ENCODE results near the gene NR6A1.

The NR6A1 gene

DNA sequence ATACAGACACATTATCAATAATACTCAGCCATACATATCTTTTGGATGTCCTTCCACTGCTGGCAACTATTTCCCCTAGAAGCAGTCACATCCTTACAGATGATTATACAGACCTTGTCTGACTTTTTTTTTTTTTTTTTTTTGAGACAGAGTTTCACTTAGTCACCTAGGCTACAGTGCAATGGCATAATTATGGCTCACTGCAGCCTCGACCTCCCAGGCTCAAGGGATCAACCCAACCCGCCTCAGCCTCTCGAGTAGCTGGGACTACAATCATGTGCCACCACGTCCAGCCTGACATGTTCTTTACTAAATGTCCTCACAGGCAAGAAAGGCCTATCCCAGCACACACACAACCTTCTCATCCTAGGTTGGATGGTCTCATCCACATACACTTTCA, 24.0 kb downstream of the NR6A1 start:
- no peak for DNase-seq (ENCODE audit: low read depth in 1 of 2, low spot score in 1 of 2)
- Histone ChIP-seq H3K27me3 (ENCODE audit: insufficient read depth, poor library complexity, severe bottlenecking) (no peaks in the 10 kb centered on the region), H3K27ac (replicated peaks) (no peak overlapping the region), H3K4me3 (replicated peaks; ENCODE audit: insufficient read depth, low read length) (no peak overlapping the region)
- TF ChIP-seq, protein P1, sequence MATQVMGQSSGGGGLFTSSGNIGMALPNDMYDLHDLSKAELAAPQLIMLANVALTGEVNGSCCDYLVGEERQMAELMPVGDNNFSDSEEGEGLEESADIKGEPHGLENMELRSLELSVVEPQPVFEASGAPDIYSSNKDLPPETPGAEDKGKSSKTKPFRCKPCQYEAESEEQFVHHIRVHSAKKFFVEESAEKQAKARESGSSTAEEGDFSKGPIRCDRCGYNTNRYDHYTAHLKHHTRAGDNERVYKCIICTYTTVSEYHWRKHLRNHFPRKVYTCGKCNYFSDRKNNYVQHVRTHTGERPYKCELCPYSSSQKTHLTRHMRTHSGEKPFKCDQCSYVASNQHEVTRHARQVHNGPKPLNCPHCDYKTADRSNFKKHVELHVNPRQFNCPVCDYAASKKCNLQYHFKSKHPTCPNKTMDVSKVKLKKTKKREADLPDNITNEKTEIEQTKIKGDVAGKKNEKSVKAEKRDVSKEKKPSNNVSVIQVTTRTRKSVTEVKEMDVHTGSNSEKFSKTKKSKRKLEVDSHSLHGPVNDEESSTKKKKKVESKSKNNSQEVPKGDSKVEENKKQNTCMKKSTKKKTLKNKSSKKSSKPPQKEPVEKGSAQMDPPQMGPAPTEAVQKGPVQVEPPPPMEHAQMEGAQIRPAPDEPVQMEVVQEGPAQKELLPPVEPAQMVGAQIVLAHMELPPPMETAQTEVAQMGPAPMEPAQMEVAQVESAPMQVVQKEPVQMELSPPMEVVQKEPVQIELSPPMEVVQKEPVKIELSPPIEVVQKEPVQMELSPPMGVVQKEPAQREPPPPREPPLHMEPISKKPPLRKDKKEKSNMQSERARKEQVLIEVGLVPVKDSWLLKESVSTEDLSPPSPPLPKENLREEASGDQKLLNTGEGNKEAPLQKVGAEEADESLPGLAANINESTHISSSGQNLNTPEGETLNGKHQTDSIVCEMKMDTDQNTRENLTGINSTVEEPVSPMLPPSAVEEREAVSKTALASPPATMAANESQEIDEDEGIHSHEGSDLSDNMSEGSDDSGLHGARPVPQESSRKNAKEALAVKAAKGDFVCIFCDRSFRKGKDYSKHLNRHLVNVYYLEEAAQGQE (IDR thresholded peaks at IDR 0.05; ENCODE audit: insufficient replicate concordance, low read depth) = no peak
- TF ChIP-seq POLR2AphosphoS5 (IDR thresholded peaks at IDR 0.05; ENCODE audit: low read depth) = no peak

DNA sequence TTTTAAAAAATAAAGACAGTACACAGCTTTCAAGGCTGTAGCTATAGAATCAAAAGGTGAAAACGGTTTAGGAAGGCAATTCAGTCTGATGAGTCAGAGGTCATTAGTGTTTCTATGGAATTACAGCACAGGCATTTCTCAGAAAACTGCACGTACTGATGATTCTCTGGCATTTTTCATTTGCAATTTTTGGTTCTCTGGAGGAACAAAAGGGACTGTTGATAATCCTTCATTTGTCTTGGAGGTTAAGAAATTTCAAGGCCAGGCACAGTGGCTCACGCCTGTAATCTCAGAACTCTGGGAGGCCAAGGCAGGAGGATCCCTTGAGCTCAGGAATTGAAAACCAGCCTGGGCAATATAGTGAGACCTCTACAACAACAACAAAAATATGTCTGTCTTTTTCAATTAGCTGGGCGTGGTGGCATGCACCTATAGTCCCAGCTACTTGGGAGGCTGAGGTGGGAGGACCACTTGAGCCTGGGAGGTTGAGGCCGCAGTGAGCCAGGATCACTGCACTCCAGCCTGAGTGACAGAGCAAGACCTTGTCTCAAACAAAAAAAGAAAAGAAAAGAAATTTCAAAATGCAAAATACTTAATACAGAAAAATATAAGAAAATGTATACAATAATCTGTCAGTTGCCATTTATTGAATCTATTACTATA, 27.3 kb downstream of the NR6A1 start:
- no peak for DNase-seq (ENCODE audit: low read depth in 1 of 2, low spot score in 1 of 2)
- Histone ChIP-seq H3K27ac (replicated peaks) (no peak overlapping the region), H3K27me3 (ENCODE audit: insufficient read depth, poor library complexity, severe bottlenecking) (no peaks in the 10 kb centered on the region), H3K4me3 (replicated peaks; ENCODE audit: insufficient read depth, low read length) (no peak overlapping the region)
- TF ChIP-seq, protein P2, sequence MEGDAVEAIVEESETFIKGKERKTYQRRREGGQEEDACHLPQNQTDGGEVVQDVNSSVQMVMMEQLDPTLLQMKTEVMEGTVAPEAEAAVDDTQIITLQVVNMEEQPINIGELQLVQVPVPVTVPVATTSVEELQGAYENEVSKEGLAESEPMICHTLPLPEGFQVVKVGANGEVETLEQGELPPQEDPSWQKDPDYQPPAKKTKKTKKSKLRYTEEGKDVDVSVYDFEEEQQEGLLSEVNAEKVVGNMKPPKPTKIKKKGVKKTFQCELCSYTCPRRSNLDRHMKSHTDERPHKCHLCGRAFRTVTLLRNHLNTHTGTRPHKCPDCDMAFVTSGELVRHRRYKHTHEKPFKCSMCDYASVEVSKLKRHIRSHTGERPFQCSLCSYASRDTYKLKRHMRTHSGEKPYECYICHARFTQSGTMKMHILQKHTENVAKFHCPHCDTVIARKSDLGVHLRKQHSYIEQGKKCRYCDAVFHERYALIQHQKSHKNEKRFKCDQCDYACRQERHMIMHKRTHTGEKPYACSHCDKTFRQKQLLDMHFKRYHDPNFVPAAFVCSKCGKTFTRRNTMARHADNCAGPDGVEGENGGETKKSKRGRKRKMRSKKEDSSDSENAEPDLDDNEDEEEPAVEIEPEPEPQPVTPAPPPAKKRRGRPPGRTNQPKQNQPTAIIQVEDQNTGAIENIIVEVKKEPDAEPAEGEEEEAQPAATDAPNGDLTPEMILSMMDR (IDR thresholded peaks at IDR 0.05; ENCODE audit: insufficient read depth, low read length) = no peak
- TF ChIP-seq, protein P1 (IDR thresholded peaks at IDR 0.05; ENCODE audit: insufficient replicate concordance, low read depth) = no peak
- TF ChIP-seq GABPA (IDR thresholded peaks at IDR 0.05; ENCODE audit: low read depth) (no peak), SPI1 (IDR thresholded peaks at IDR 0.05; ENCODE audit: borderline replicate concordance, low read depth) (no peak), POLR2AphosphoS5 (IDR thresholded peaks at IDR 0.05; ENCODE audit: low read depth) (no peak)

- DNase-seq (ENCODE audit: low read depth in 1 of 2, low spot score in 1 of 2) = no peak
- TF ChIP-seq GABPA (IDR thresholded peaks at IDR 0.05; ENCODE audit: low read depth) (no peak), POLR2AphosphoS5 (IDR thresholded peaks at IDR 0.05; ENCODE audit: low read depth) (no peak), SPI1 (IDR thresholded peaks at IDR 0.05; ENCODE audit: borderline replicate concordance, low read depth) (no peak)
- TF ChIP-seq, protein P2 (IDR thresholded peaks at IDR 0.05; ENCODE audit: insufficient read depth, low read length) = no peak
- TF ChIP-seq, protein P1 (IDR thresholded peaks at IDR 0.05; ENCODE audit: insufficient replicate concordance, low read depth) = no peak
Observed at GRCh38 chr9:124742940-124743339, 28.2 kb downstream of the NR6A1 start.

More at GRCh38 chr9:124742940-124743339, 28.2 kb downstream of the NR6A1 start:
- Histone ChIP-seq H3K4me3 (replicated peaks; ENCODE audit: insufficient read depth, low read length) (no peak overlapping the region), H3K27ac (replicated peaks) (no peak overlapping the region), H3K27me3 (ENCODE audit: insufficient read depth, poor library complexity, severe bottlenecking) (no peaks in the 10 kb centered on the region)

Measured in HL-60 (cell line).